Retinal pigment epithelial cell (primary cell): ENCODE data around the gene FXYD2.
A peak's percentile ranks its signal among the peaks of the same experiment; 100 is the strongest.

Experiments
- DNase-seq: peaks from one replicate; pipeline ENCODE4 v3.0.0-alpha.2; 2010; ENCODE audit warnings: low read depth
- H3K4me3 ChIP-seq: 2 replicates; pipeline ENCODE4 v1.5.1; 2011; ENCODE audit warnings: mild to moderate bottlenecking, low read length, control low read depth, moderate library complexity
- TF ChIP-seq, protein P1 (sequence below): conservative IDR thresholded peaks from 2 replicates; pipeline ENCODE4 v1.5.1; 2011; ENCODE audit warnings: low read depth, low read length, control low read depth, inconsistent platforms

Gene FXYD2

DNA sequence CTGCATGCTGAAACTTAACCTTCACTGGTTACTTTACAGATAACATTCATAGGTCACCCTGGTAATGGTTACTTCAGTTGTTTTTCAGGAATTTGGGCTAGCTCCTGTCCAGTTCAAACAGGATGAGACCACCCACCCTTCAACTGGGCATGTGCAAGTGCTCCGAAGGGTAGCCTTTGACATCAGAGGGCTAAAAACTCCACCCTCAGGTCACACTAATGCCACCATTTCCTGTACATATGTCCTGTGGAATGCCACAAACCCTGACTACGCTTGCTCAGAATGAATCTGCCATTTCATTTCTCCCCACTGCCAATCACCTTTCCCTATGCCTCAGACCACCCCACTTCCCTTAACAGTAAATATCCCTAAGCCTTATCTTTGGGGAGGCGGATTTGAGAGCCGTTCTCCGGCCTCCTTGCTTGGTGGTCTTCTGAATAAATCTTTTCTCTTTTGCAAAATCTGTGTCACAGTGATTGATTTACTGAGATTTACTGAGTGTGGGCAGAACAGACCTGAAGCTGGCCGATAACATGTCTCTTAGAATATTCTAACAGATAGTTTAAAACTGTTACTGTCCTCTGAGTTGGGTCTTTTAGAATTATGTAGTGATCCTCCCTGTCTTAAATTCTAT is 25.4 kb upstream of the FXYD2 start:
- no peak for DNase-seq
- TF ChIP-seq, protein P1, sequence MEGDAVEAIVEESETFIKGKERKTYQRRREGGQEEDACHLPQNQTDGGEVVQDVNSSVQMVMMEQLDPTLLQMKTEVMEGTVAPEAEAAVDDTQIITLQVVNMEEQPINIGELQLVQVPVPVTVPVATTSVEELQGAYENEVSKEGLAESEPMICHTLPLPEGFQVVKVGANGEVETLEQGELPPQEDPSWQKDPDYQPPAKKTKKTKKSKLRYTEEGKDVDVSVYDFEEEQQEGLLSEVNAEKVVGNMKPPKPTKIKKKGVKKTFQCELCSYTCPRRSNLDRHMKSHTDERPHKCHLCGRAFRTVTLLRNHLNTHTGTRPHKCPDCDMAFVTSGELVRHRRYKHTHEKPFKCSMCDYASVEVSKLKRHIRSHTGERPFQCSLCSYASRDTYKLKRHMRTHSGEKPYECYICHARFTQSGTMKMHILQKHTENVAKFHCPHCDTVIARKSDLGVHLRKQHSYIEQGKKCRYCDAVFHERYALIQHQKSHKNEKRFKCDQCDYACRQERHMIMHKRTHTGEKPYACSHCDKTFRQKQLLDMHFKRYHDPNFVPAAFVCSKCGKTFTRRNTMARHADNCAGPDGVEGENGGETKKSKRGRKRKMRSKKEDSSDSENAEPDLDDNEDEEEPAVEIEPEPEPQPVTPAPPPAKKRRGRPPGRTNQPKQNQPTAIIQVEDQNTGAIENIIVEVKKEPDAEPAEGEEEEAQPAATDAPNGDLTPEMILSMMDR, result no peak
- H3K4me3 ChIP-seq, result no peak overlapping the region

DNA sequence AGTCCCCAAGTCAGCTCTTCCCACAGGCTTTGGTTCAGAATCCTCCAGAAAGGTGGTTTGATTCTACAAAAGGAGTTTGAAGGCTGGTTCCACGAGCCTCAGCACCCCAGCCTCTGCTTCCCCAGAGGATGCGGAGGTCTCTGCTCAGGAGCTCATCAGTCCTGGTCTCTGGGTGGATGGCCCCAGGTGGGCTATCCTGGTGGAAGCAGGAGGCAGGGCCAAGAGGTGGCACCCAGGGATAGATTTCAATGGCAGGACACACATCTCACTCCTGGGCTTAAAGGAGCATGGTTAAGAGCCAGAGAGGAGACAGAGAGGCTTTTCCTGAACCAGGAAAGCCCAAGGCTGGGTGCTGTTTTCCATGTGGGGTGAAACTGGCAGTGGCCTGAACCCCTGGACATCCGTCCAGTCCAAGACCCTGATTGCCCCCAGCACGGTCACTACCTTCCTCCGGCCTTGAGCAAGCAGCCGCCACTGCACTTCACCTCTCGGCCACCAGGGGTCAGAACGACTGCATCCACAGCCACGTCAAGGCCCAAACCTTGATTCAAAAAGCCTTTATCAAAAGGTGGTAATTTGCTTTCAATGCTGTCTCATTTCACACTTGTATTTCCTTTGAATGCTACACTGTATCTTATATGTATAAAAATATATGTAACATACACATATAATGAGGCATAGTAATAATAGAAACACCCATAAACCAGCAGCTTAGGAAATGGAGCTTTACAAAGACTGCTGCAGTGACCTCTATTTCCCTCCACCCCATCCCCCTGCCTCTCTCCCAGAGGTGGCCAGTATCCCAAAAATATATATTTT is 19.3 kb upstream of the FXYD2 start:
- TF ChIP-seq, protein P1, result peak; percentile 99
- no peak overlapping the region for H3K4me3 ChIP-seq
- DNase-seq, result no peak

DNA sequence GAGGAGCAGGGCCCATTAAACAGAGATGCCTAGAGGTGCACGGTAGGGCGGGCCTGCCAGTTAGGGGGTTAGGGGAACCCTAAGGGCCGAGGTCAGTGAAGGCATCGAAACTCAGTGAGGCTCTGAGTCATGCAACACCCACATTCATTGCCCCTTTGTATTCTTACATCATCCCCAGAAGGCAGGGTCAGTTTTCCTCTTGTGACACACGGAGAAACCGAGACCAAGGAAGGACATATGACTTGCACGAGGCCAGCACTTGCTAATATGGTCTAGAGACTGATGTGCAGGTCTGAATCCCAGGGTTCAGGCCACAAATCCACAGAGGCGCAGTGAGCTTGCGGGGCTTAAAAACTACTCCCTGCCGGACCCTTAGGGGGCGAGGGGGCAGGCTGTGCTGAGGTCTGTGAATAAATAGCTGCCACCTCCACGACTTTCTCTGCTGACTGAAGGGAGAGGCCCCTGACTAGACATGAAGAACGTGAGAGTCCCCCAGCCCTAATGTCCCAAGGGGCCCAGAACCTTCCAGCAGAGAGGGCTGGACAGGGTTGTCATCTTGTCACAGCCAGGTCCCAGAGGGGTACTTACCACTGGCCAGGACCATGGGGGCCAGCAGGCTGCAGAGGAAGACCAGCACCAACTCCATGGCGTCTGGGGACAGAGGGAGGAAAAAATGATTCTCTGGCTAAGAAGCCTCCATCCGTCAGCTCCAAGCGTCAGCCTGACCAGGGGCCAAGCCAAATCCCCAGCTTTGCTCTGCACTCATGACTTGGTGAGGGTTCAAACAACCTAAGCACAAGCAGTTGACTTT is 17.8 kb upstream of the FXYD2 start:
- DNase-seq, result no peak
- TF ChIP-seq, protein P1, result no peak
- no peak overlapping the region for H3K4me3 ChIP-seq

DNA sequence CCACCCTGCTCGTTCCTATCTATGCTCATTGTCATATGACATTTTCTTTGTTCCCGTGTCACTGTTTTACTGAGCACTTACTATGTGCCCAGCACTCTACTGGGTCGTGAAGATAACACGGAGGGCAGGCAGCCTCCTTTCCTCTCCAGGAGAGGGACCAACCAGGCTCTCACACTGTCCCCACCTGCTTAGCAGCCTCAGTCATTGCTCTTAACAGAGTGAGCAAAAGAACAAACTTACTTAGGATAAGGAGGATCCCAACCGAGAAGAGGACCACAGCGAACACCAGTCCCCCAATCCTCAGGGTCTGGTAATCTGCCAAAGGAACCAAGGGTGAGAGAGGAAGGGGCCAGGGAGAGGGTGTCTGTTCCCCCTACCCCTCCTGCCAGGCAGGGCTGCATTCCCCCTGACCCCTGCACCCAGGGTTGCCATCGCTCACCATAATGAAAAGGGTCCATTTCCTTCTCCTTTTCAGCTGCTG is 17.0 kb upstream of the FXYD2 start:
- no peak for DNase-seq
- no peak overlapping the region for H3K4me3 ChIP-seq
- TF ChIP-seq, protein P1, result no peak

DNA sequence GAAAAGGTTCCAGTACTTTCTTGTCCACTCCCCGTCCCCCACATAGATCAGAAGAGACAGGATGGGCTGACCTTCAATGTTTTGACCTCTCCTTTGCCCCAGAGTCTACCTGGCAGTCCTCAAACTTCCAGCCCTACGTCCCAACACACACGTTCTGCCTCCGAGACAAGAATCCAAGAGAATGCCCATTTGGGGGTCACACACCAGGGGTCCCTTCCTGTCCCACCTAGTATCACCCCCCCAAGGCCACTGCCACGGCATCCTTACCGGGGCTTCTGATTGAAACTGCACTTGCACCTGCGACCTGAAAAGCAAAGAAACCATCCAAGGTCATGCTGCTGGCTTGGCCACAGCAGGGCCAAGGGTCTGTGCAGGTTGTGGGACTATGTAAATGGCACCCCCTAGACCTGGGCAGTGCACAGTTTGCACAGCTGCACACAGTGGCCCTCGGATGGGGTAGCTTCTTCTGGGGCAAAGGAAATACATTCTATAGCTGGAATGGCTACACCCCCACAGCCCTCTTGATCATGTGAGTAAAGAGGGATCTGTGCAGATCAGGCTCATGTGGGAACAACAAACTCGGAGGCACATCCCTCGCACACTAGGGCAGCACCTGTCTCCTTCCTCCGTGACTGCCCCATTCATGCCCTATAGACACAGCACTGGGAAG is 16.5 kb upstream of the FXYD2 start:
- DNase-seq, result no peak
- no peak overlapping the region for H3K4me3 ChIP-seq
- TF ChIP-seq, protein P1, result no peak

DNA sequence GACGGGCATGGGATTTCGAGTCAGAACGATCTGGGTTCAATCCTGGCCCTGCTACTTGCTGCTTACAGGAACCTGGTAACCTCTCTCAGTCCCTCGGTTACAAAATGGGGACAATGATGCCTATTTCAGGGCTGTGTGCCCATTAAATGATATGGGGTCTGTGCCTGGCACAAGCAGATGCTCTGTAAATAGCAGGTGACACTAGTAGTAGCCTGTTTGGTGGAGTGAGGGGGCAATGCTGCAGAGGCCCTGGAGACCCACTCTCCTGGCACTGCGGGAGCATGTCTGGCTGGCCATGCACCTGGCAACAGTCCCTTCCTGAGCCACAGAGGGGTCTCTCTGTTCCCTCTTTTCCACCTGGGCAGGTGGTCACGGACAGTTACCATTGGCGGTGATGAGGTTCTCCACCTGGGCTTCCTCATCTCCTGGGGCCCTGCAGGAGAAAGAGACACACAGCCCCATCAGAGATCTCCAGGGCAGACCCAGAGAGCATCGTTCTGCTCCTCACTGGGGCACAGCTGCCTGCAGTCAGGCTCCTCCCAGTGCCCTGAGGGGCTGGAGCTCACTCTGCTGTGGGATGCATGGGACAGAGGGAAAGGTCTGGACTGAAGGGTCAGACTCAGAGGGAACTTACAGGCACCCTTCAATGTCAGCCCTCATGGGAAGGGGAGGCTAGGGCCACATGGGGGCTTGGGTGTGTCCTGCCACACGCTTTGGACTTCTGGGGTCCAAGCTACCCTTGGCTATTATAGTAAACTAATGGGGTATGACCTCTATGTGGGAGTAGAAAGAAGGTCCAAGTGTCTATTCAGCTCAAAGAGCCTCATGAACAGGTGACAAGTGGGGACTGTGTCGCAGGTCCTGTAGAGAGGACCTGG is 15.6 kb upstream of the FXYD2 start:
- TF ChIP-seq, protein P1, result no peak
- DNase-seq, result no peak
- no peak overlapping the region for H3K4me3 ChIP-seq
